Keratinocyte (primary cell): ENCODE results near the gene DNAJC28.

Source experiments
- EZH2 ChIP-seq: IDR thresholded peaks from one replicate; pipeline ENCODE4 v1.6.1; 2012; ENCODE audit warnings: inconsistent platforms, mild to moderate bottlenecking, low read length, moderate library complexity
- TF ChIP-seq, protein P1 (sequence below), 3 experiments: IDR thresholded peaks in 1 of 3; conservative IDR thresholded peaks in 1 of 3; optimal IDR thresholded peaks in 1 of 3; 2 replicates in 2 of 3; 3 replicates in 1 of 3; pipeline versions ENCODE3 to v1.5.1; 2011; ENCODE audit warnings: low read length in 3 of 3, mild to moderate bottlenecking in 3 of 3, moderate library complexity in 2 of 3, control low read depth in 1 of 3, inconsistent platforms in 1 of 3; ENCODE audit not compliant: insufficient read depth in 2 of 3; ENCODE audit errors: extremely low read depth in 1 of 3

DNA sequence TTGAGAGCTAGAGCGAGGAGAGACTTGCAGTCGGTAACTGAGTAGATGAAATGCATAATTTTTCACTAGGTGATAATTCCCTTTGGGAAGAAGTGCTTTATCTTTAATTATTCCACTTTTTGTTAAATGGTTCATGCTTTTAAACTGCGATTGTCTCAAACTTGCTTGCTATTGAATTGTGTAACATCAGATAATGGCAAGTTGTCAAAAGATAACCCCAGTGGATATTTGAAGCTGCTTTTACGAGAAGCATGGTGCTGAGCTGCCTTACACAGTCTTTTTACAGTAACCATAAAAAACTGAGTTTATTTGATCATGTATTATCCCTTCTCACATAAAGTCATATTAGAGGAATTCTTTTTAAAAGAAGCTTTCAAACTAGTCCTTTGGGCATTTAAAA, 41.9 kb downstream of the DNAJC28 start:
- TF ChIP-seq EZH2 = no peak
- TF ChIP-seq, protein P1, sequence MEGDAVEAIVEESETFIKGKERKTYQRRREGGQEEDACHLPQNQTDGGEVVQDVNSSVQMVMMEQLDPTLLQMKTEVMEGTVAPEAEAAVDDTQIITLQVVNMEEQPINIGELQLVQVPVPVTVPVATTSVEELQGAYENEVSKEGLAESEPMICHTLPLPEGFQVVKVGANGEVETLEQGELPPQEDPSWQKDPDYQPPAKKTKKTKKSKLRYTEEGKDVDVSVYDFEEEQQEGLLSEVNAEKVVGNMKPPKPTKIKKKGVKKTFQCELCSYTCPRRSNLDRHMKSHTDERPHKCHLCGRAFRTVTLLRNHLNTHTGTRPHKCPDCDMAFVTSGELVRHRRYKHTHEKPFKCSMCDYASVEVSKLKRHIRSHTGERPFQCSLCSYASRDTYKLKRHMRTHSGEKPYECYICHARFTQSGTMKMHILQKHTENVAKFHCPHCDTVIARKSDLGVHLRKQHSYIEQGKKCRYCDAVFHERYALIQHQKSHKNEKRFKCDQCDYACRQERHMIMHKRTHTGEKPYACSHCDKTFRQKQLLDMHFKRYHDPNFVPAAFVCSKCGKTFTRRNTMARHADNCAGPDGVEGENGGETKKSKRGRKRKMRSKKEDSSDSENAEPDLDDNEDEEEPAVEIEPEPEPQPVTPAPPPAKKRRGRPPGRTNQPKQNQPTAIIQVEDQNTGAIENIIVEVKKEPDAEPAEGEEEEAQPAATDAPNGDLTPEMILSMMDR (optimal IDR thresholded peaks at IDR 0.05 in 1 of 3, IDR thresholded peaks at IDR 0.05 in 1 of 3, conservative IDR thresholded peaks at IDR 0.05 in 1 of 3; ENCODE audit: extremely low read depth in 1 of 3, insufficient read depth in 2 of 3, low read length in 3 of 3) = no peak
